ENCODE measurements around the gene CUL4A. TPM values are rescaled to one million over a fixed set of nuclear protein-coding genes. Genes with fewer than 3 reads are reported as not detected.
"Not testable (repeated sequence)": the region's sequence is repeated elsewhere in the genome, so short reads cannot be mapped to it uniquely, and the experiment has no call there.

CUL4A gene
- total RNA-seq, 1 donor from 2014 or later, result 95.1 TPM

DNA sequence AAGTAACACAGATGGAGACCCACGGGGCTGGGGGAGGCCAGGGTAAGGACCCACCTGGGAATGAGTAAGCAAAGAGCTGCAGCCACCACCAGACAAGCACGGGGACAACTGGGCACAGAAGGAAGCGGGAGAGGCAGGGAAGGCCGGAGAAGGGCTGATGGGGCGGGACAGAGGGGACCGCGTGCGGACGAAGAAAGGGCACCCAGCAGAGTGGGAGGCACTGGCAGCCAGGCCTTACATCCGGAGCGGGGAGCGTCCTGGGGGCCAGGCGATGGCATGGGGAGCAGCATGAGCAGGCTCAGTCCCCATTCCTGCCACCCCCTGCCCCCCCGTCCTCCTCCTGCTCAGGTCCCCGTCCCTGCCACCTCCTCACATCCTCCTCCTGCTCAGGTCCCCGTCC lies 48.0 kb upstream of the CUL4A start:
- DNase-seq (ENCODE audit: low spot score), result no peak
- no peaks in the 10 kb centered on the region for H3K79me2 ChIP-seq (ENCODE audit: low read depth)
- H3K4me3 ChIP-seq, result no peak overlapping the region
- H3K9ac ChIP-seq, result no peak overlapping the region
- peaks cover 30% of the 10 kb centered on the region for H3K4me1 Mint-ChIP-seq
- no peaks in the 10 kb centered on the region for H4K20me1 ChIP-seq (ENCODE audit: low read depth)
- peaks cover 14% of the 10 kb centered on the region for H3F3A ChIP-seq (ENCODE audit: low read depth)
- H3K27ac Mint-ChIP-seq, result peak overlapping the region; percentile 42
- no peak overlapping the region for H3K27ac ChIP-seq
- peak overlapping the region; percentile 30 for H3K4me3 Mint-ChIP-seq
- H3K9me3 ChIP-seq (ENCODE audit: low read depth), result no peaks in the 10 kb centered on the region
- H3K9me3 Mint-ChIP-seq, result no peaks in the 10 kb centered on the region
- no peaks in the 10 kb centered on the region for H3K36me3 Mint-ChIP-seq
- peaks cover 10% of the 10 kb centered on the region for H3K27me3 Mint-ChIP-seq (ENCODE audit: insufficient read depth, low read depth)
- H3K36me3 ChIP-seq, result no peaks in the 10 kb centered on the region
- peaks cover 19% of the 10 kb centered on the region for H3K27me3 ChIP-seq
- TF ChIP-seq EZH2phosphoT487 (IDR thresholded peaks at IDR 0.05) (no peak), EZH2 (IDR thresholded peaks at IDR 0.05) (no peak)
- TF ChIP-seq, protein P1, sequence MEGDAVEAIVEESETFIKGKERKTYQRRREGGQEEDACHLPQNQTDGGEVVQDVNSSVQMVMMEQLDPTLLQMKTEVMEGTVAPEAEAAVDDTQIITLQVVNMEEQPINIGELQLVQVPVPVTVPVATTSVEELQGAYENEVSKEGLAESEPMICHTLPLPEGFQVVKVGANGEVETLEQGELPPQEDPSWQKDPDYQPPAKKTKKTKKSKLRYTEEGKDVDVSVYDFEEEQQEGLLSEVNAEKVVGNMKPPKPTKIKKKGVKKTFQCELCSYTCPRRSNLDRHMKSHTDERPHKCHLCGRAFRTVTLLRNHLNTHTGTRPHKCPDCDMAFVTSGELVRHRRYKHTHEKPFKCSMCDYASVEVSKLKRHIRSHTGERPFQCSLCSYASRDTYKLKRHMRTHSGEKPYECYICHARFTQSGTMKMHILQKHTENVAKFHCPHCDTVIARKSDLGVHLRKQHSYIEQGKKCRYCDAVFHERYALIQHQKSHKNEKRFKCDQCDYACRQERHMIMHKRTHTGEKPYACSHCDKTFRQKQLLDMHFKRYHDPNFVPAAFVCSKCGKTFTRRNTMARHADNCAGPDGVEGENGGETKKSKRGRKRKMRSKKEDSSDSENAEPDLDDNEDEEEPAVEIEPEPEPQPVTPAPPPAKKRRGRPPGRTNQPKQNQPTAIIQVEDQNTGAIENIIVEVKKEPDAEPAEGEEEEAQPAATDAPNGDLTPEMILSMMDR (IDR thresholded peaks at IDR 0.05), result no peak
- H2AFZ ChIP-seq (replicated peaks), result peak overlapping the region; percentile 10
- H3K4me2 ChIP-seq, result no peak overlapping the region
- peaks cover 24% of the 10 kb centered on the region for H3K4me1 ChIP-seq

DNA sequence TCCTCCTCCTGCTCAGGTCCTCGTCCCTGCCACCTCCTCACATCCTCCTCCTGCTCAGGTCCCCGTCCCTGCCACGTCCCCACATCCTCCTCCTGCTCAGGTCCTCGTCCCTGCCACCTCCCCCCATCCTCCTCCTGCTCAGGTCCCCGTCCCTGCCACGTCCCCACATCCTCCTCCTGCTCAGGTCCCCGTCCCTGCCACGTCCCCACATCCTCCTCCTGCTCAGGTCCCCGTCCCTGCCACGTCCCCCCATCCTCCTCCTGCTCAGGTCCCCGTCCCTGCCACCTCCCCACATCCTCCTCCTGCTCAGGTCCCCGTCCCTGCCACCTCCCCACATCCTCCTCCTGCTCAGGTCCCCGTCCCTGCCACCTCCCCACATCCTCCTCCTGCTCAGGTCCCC lies 47.4 kb upstream of the CUL4A start:
- H3K4me3 Mint-ChIP-seq; H3K4me2 ChIP-seq; H4K20me1 ChIP-seq (ENCODE audit: low read depth); H3K9me3 Mint-ChIP-seq; H3K4me3 ChIP-seq; H3K27ac Mint-ChIP-seq; DNase-seq (ENCODE audit: low spot score); H3K9ac ChIP-seq; H3K9me3 ChIP-seq (ENCODE audit: low read depth); H3K36me3 Mint-ChIP-seq; H3K79me2 ChIP-seq (ENCODE audit: low read depth); H3K27me3 Mint-ChIP-seq (ENCODE audit: insufficient read depth, low read depth); H3K36me3 ChIP-seq; H3K27ac ChIP-seq; H2AFZ ChIP-seq (replicated peaks): not testable (repeated sequence)
- H3K4me1 Mint-ChIP-seq, result peaks cover 30% of the 10 kb centered on the region
- H3F3A ChIP-seq (ENCODE audit: low read depth), result peaks cover 12% of the 10 kb centered on the region
- peaks cover 24% of the 10 kb centered on the region for H3K4me1 ChIP-seq
- H3K27me3 ChIP-seq, result peaks cover 19% of the 10 kb centered on the region

DNA sequence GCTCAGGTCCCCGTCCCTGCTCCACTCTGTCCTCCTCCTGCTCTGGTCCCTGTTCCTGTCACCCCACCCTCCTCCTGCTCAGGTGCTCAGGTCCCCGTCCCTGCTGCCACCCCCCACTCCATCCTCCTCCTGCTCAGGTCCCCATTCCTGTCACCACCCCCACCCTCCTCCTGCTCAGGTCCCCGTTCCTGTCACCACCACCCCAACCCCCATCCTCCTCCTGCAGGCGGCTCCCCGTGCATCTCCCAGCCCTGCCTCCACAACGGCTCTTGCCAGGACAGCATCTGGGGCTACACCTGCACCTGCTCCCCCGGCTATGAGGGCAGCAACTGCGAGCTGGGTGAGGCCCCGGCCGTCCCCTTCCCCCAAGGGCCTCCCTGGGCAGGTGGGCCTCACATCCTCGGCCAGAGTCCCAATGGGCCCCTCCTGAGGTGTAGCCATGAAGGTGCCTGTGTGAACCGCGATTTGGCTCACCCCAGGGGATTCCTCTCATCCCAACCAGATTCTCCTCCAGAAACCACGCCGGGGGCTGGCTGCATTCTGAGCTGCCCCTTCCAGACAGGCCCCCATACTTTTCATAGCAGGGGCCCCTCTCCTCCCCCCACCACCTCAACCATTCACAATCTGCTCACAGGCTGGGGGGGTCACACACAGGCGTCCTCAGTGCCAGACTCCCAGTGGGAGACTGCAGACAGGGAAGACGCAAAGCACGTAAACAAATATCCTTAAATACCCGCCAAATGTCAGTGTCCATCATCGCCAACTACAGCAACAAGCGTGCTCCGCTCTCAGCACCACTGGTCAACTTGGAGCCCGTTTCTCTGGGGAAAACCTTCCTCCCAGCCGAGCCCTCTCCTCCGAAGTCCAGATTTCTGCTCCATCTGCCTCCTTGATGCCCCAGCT lies 46.4 kb upstream of the CUL4A start:
- H4K20me1 ChIP-seq (ENCODE audit: low read depth), result no peaks in the 10 kb centered on the region
- H3K36me3 ChIP-seq, result no peaks in the 10 kb centered on the region
- Mint-ChIP-seq H3K4me1 (peaks cover 28% of the 10 kb centered on the region), H3K4me3 (no peak overlapping the region), H3K36me3 (peaks cover 4% of the 10 kb centered on the region), H3K9me3 (no peaks in the 10 kb centered on the region), H3K27me3 (ENCODE audit: insufficient read depth, low read depth) (peaks cover 10% of the 10 kb centered on the region), H3K27ac (peak overlapping the region; percentile 30)
- peaks cover 8% of the 10 kb centered on the region for H3F3A ChIP-seq (ENCODE audit: low read depth)
- H3K4me1 ChIP-seq, result peaks cover 24% of the 10 kb centered on the region
- no peak overlapping the region for H3K27ac ChIP-seq
- H3K27me3 ChIP-seq, result peaks cover 19% of the 10 kb centered on the region
- TF ChIP-seq, protein P1 (IDR thresholded peaks at IDR 0.05), result no peak
- TF ChIP-seq EZH2phosphoT487 (IDR thresholded peaks at IDR 0.05) (no peak), EZH2 (IDR thresholded peaks at IDR 0.05) (no peak)
- H3K4me3 ChIP-seq, result no peak overlapping the region
- no peak for DNase-seq (ENCODE audit: low spot score)
- H2AFZ ChIP-seq (replicated peaks), result no peak overlapping the region
- H3K79me2 ChIP-seq (ENCODE audit: low read depth), result no peaks in the 10 kb centered on the region
- H3K4me2 ChIP-seq, result no peak overlapping the region
- no peaks in the 10 kb centered on the region for H3K9me3 ChIP-seq (ENCODE audit: low read depth)
- H3K9ac ChIP-seq, result no peak overlapping the region

DNA sequence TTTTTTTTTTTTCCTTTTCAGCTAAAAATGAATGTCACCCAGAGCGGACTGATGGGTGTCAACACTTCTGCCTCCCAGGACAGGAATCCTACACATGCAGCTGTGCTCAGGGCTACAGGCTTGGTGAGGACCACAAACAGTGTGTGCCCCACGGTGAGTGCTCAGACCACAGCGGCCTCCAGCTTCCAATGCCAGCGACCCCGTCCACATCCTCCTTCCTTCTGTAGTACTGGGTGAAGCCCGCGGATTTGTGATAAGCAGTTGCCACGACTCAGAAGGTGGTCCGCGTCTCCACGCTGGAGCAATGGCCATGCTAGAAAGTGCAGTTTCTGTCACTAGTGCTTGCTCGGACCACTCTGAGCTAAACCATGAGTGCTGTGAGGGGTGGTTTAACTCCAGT lies 44.9 kb upstream of the CUL4A start:
- Histone ChIP-seq H3K4me2 (no peak overlapping the region), H3K27me3 (peaks cover 19% of the 10 kb centered on the region), H3K4me1 (peaks cover 12% of the 10 kb centered on the region), H3K9ac (no peak overlapping the region), H3K79me2 (ENCODE audit: low read depth) (no peaks in the 10 kb centered on the region), H3K4me3 (no peak overlapping the region), H4K20me1 (ENCODE audit: low read depth) (peaks cover under 1% of the 10 kb centered on the region), H3K9me3 (ENCODE audit: low read depth) (no peaks in the 10 kb centered on the region), H2AFZ (replicated peaks) (no peak overlapping the region), H3F3A (ENCODE audit: low read depth) (peaks cover 9% of the 10 kb centered on the region), H3K36me3 (no peaks in the 10 kb centered on the region), H3K27ac (no peak overlapping the region)
- no peak for DNase-seq (ENCODE audit: low spot score)
- peaks cover 11% of the 10 kb centered on the region for H3K36me3 Mint-ChIP-seq
- peaks cover 20% of the 10 kb centered on the region for H3K4me1 Mint-ChIP-seq
- H3K4me3 Mint-ChIP-seq, result no peak overlapping the region
- H3K27me3 Mint-ChIP-seq (ENCODE audit: insufficient read depth, low read depth), result peaks cover 10% of the 10 kb centered on the region
- H3K27ac Mint-ChIP-seq, result peak overlapping the region; percentile 72
- H3K9me3 Mint-ChIP-seq, result peaks cover 4% of the 10 kb centered on the region
- TF ChIP-seq EZH2phosphoT487 (IDR thresholded peaks at IDR 0.05) (no peak), EZH2 (IDR thresholded peaks at IDR 0.05) (no peak)
- TF ChIP-seq, protein P1 (IDR thresholded peaks at IDR 0.05), result no peak

Measured in neural progenitor cell (in vitro differentiated cells).